C1 segment of cervical spinal cord (tissue), 14 donors: ENCODE data around the gene SYNGR1.

ENCODE experiments used
- DNase-seq, 14 donors: peaks; one replicate each; lab custom pipeline; 2025; lab: John Stamatoyannopoulos, UW

SYNGR1 gene

GRCh38 chr22:39429186-39429585 is 79.4 kb downstream of the SYNGR1 start:
- no peak for DNase-seq

DNA sequence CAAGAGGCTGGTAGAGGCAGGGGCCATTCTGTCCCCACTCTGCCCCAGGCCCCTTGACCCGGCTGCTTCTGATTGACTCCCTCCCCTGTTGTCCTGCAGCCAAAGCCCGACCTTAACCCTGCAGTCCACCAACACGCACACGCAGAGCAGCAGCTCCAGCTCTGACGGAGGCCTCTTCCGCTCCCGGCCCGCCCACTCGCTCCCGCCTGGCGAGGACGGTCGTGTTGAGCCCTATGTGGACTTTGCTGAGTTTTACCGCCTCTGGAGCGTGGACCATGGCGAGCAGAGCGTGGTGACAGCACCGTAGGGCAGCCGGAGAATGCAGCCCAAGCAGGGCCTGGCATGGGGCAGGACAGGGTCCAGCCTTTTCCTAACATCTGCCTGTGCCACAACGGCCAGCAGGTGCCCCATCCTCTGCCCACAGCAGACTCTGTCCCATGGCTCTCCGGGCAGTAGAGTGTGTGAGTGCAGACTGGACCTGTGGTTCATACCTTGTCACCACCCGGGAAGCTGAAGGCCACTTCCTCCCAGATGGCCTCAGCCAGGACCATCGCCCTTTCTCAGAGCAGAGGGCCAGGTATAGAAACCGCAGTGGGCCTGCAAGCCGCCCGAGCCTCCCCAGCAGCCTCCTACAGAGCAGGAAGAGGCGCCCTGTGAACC is 80.3 kb downstream of the SYNGR1 start:
- DNase-seq = no peak

- no peak for DNase-seq
These were observed 80.9 kb downstream of the SYNGR1 start for GRCh38 chr22:39430576-39431150.

- no peak for DNase-seq
These were observed 81.5 kb downstream of the SYNGR1 start for GRCh38 chr22:39431216-39431801.

DNA sequence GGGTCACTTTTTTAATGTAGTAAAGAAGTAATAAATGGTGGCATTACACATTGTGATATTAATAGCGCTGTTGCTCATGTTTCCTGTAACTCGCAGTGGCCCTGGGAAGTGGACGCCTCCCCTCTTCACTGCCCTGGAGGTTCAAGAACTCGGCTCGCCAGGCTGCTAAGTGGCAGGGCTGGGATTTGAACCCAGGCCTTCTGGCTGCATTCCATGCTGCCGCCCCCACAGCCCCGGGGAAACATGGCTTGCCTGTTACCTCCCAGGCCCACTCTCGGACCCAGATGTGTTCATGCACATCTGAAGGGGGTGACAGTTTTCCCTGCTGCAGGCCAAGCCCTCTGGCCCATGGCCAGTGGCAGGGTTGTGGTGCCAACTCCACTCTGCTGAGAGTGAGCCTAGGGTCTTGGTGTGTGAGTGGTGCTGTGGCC is 82.0 kb downstream of the SYNGR1 start:
- peak in 1 of 14 donors; percentile 35 for DNase-seq

- peak in 3 of 14 donors; percentile 24 to 35 (median 33) for DNase-seq
These were observed 82.6 kb downstream of the SYNGR1 start for GRCh38 chr22:39432361-39432811.

- DNase-seq = peak in 12 of 14 donors; percentile 22 to 70 (median 54)
These were observed 83.9 kb downstream of the SYNGR1 start for GRCh38 chr22:39433476-39434242.

GRCh38 chr22:39434243-39434653 is 84.5 kb downstream of the SYNGR1 start:
- DNase-seq = peak in 12 of 14 donors; percentile 36 to 80 (median 56)

DNA sequence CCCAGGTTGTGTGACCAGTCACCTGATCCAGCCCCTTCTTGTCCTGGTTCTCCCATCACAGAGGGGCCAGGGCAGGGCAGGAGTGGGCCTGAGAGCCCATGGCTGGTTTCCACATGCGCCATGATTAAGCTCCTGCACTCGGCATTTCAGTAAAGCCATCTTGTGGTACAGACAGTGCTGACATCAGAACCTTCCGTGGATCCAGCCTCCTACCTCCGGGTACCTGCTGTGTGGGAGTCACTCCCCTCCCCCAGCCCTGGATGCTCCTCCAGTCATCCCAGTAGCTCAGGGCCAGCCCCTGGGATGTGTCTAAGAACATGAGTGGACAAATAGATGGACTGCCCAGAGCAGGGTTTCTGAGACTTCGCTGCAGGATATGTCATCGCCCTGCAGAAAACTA is 84.9 kb downstream of the SYNGR1 start:
- no peak for DNase-seq
